IMR-90 (cell line): ENCODE measurements around the gene PITPNC1. TPM values are rescaled to one million over a fixed set of nuclear protein-coding genes. Genes with fewer than 3 reads are reported as not detected.

ENCODE experiments used
- ATAC-seq: fragments of 200-7000 bp; cut with Tn5 transposase; 2 replicates; pipeline ENCODE4 v1.9.1; 2020; ENCODE audit warnings: low read depth, mild to moderate bottlenecking, moderate library complexity
- BruUV-seq: library from RNA; stranded (reverse); fragments of 400-500 nt; replicated peaks from 2 replicates; lab custom pipeline; 2021; lab: Mats Ljungman, UMichigan
- CTCF ChIA-PET: fragments of 300-600 bp; formaldehyde crosslinking; extraction: SDS; loops from one replicate; lab custom pipeline; 2021; ENCODE audit warnings: antibody characterized with exemption; lab: Yijun Ruan, JAX
- POLR2A ChIA-PET: fragments of 300-600 bp; sonication (Branson Sonifier 250); formaldehyde crosslinking; loops from one replicate; lab custom pipeline; 2022; ENCODE audit warnings: antibody characterized with exemption; ENCODE audit not compliant: unreplicated experiment; lab: Charles Lee
- DNase-seq: peaks from one replicate; pipeline ENCODE4 v3.0.0; 2013
- H2AFZ ChIP-seq: replicated peaks from 2 replicates; pipeline ENCODE3; 2013; ENCODE audit warnings: low read length, mild to moderate bottlenecking; ENCODE audit not compliant: poor library complexity
- H2AK5ac ChIP-seq: 2 replicates; pipeline ENCODE4 v1.6.1; 2013; ENCODE audit warnings: low read depth, low read length, inconsistent platforms
- H2AK9ac ChIP-seq: replicated peaks from 2 replicates; pipeline ENCODE3; 2013; ENCODE audit warnings: mild to moderate bottlenecking, low read depth, low read length, moderate library complexity; ENCODE audit not compliant: poor library complexity
- H2BK120ac ChIP-seq: 2 replicates; pipeline ENCODE4 v1.6.1; 2013; ENCODE audit warnings: low read depth, low read length, inconsistent platforms
- H2BK15ac ChIP-seq: 3 replicates; pipeline ENCODE4 v1.6.1; 2013; ENCODE audit warnings: low read depth, low read length, inconsistent platforms
- H2BK20ac ChIP-seq: 2 replicates; pipeline ENCODE4 v1.6.1; 2013; ENCODE audit warnings: low read depth, mild to moderate bottlenecking, inconsistent platforms, low read length, moderate library complexity
- H2BK5ac ChIP-seq: 2 replicates; pipeline ENCODE4 v1.6.1; 2013; ENCODE audit warnings: mild to moderate bottlenecking, low read depth, low read length, inconsistent platforms; ENCODE audit not compliant: poor library complexity, severe bottlenecking
- H3K14ac ChIP-seq: replicated peaks from 2 replicates; pipeline ENCODE4 v1.6.1; 2013; ENCODE audit warnings: low read depth, low read length, inconsistent platforms
- H3K18ac ChIP-seq: 2 replicates; pipeline ENCODE4 v1.6.1; 2013; ENCODE audit warnings: low read depth, low read length, control low read depth
- H3K23ac ChIP-seq: 2 replicates; pipeline ENCODE4 v1.6.1; 2013; ENCODE audit warnings: low read depth, low read length, inconsistent platforms
- H3K27ac ChIP-seq: 2 replicates; pipeline ENCODE4 v1.5.1; 2013; ENCODE audit warnings: mild to moderate bottlenecking, control low read depth, low read length; ENCODE audit not compliant: insufficient read depth
- H3K27me3 ChIP-seq: 2 replicates; pipeline ENCODE4 v1.6.1; 2013; ENCODE audit warnings: low read length; ENCODE audit not compliant: control insufficient read depth, insufficient read depth
- H3K36me3 ChIP-seq: 2 replicates; pipeline ENCODE4 v1.6.1; 2013; ENCODE audit warnings: low read length, mixed read lengths; ENCODE audit not compliant: control insufficient read depth, insufficient read depth
- H3K4ac ChIP-seq: 2 replicates; pipeline ENCODE4 v1.6.1; 2013; ENCODE audit warnings: low read depth, low read length, inconsistent platforms
- H3K4me1 ChIP-seq: 2 replicates; pipeline ENCODE4 v1.6.1; 2013; ENCODE audit warnings: low read length, mixed read lengths; ENCODE audit not compliant: control insufficient read depth, insufficient read depth
- H3K4me2 ChIP-seq: 2 replicates; pipeline ENCODE4 v1.6.1; 2013; ENCODE audit warnings: low read depth, mild to moderate bottlenecking, control low read depth, low read length, moderate library complexity
- H3K4me3 ChIP-seq: 2 replicates; pipeline ENCODE4 v1.5.1; 2013; ENCODE audit warnings: low read depth, mild to moderate bottlenecking, control low read depth, low read length, moderate library complexity; ENCODE audit not compliant: insufficient read depth
- H3K56ac ChIP-seq: 2 replicates; pipeline ENCODE4 v1.6.1; 2013; ENCODE audit warnings: low read length, inconsistent platforms; ENCODE audit not compliant: insufficient read depth; ENCODE audit errors: extremely low read depth
- H3K79me1 ChIP-seq, 2 experiments: 2 replicates each; pipeline ENCODE4 v1.6.1; 2013; ENCODE audit warnings: low read length in 2 of 2, inconsistent platforms in 1 of 2, low read depth in 1 of 2
- H3K9ac ChIP-seq: 2 replicates; pipeline ENCODE4 v1.6.1; 2013; ENCODE audit warnings: low read depth, low read length, control low read depth
- H3K9me1 ChIP-seq: 2 replicates; pipeline ENCODE4 v1.6.1; 2013; ENCODE audit warnings: low read length, inconsistent platforms; ENCODE audit not compliant: insufficient read depth
- H3K9me3 ChIP-seq: 2 replicates; pipeline ENCODE4 v1.6.1; 2013; ENCODE audit warnings: low read length; ENCODE audit not compliant: control insufficient read depth, insufficient read depth
- H4K20me1 ChIP-seq: 2 replicates; pipeline ENCODE4 v1.6.1; 2013; ENCODE audit warnings: low read length, inconsistent platforms; ENCODE audit not compliant: insufficient read depth
- H4K5ac ChIP-seq: 2 replicates; pipeline ENCODE4 v1.6.1; 2013; ENCODE audit warnings: mild to moderate bottlenecking, low read depth, low read length, control low read depth
- H4K8ac ChIP-seq, 2 experiments: 2 replicates each; pipeline ENCODE4 v1.6.1; 2013; ENCODE audit warnings: low read depth in 2 of 2, low read length in 2 of 2, control low read depth in 1 of 2, inconsistent platforms in 1 of 2
- H4K91ac ChIP-seq: 2 replicates; pipeline ENCODE4 v1.6.1; 2013; ENCODE audit warnings: low read depth, low read length, inconsistent platforms; ENCODE audit not compliant: insufficient read depth
- BHLHE40 ChIP-seq: fragments of 150-350 bp; IDR thresholded peaks from 2 replicates; pipeline ENCODE4 v1.6.1; 2016; ENCODE audit warnings: mild to moderate bottlenecking, low read depth, low read length
- CEBPB ChIP-seq: IDR thresholded peaks from 2 replicates; pipeline ENCODE4 v1.6.1; 2012; ENCODE audit warnings: low read depth, low read length, improper control_type of control experiment
- CHD1 ChIP-seq: IDR thresholded peaks from 2 replicates; pipeline ENCODE4 v1.6.1; 2012; ENCODE audit warnings: low read depth, low read length, improper control_type of control experiment
- CTCF ChIP-seq: conservative IDR thresholded peaks from 2 replicates; pipeline ENCODE4 v1.5.1; 2012; ENCODE audit warnings: mild to moderate bottlenecking, low read depth, low read length, improper control_type of control experiment
- ELK1 ChIP-seq: fragments of 150-350 bp; IDR thresholded peaks from 2 replicates; pipeline ENCODE4 v1.6.1; 2016; ENCODE audit warnings: low read depth, mild to moderate bottlenecking, low read length, moderate library complexity, borderline replicate concordance
- FOS ChIP-seq: fragments of 150-350 bp; IDR thresholded peaks from 2 replicates; pipeline ENCODE4 v1.6.1; 2016; ENCODE audit warnings: low read depth, low read length
- MAFK ChIP-seq: IDR thresholded peaks from 2 replicates; pipeline ENCODE4 v1.6.1; 2012; ENCODE audit warnings: low read depth, low read length, improper control_type of control experiment
- MAZ ChIP-seq: IDR thresholded peaks from 2 replicates; pipeline ENCODE4 v1.6.1; 2012; ENCODE audit warnings: low read depth, mild to moderate bottlenecking, low read length, improper control_type of control experiment, moderate library complexity, borderline replicate concordance
- MXI1 ChIP-seq: IDR thresholded peaks from 2 replicates; pipeline ENCODE4 v1.6.1; 2012; ENCODE audit warnings: low read depth, mild to moderate bottlenecking, low read length, moderate library complexity, borderline replicate concordance
- NFE2L2 ChIP-seq: fragments of 150-350 bp; IDR thresholded peaks from 2 replicates; pipeline ENCODE4 v1.6.1; 2016; ENCODE audit warnings: low read depth, mild to moderate bottlenecking, low read length
- POLR2A ChIP-seq: IDR thresholded peaks from 2 replicates; pipeline ENCODE4 v1.6.1; 2012; ENCODE audit warnings: mild to moderate bottlenecking, low read depth, low read length
- RAD21 ChIP-seq: IDR thresholded peaks from 2 replicates; pipeline ENCODE4 v1.6.1; 2012; ENCODE audit warnings: low read length, improper control_type of control experiment
- RCOR1 ChIP-seq: IDR thresholded peaks from 2 replicates; pipeline ENCODE4 v1.6.1; 2012; ENCODE audit warnings: mild to moderate bottlenecking, low read length, improper control_type of control experiment; ENCODE audit not compliant: insufficient replicate concordance
- RFX5 ChIP-seq: IDR thresholded peaks from 2 replicates; pipeline ENCODE4 v1.8.0; 2012; ENCODE audit warnings: low read depth, mild to moderate bottlenecking, low read length, moderate library complexity
- SMC3 ChIP-seq: fragments of 150-350 bp; IDR thresholded peaks from 2 replicates; pipeline ENCODE4 v1.6.1; 2016; ENCODE audit warnings: low read depth, mild to moderate bottlenecking, antibody characterized with exemption, low read length, moderate library complexity
- USF2 ChIP-seq: fragments of 150-350 bp; IDR thresholded peaks from 2 replicates; pipeline ENCODE4 v1.6.1; 2017; ENCODE audit warnings: mild to moderate bottlenecking, antibody characterized with exemption, low read length, low read depth
- WGBS, 2 experiments: methylation state at CpG; one replicate each; pipeline versions ENCODE4 v1.1.5 to v1.1.7; 2013; ENCODE audit warnings: missing lambda C conversion rate in 2 of 2; ENCODE audit not compliant: insufficient read length in 1 of 2; ENCODE audit errors: extremely low coverage in 2 of 2; 5-methylcytosine and 5-hydroxymethylcytosine counted together
- dilution Hi-C: fragments of 300-500 bp; cut with HindIII; formaldehyde crosslinking; loops from one replicate; pipeline ENCODE4 v1.14.3; 2018; ENCODE audit warnings: low sequenced_read_pairs; ENCODE audit not compliant: unreplicated experiment
- in situ Hi-C: fragments of 300-500 bp; cut with MboI; formaldehyde crosslinking; loops from 3 replicates; pipeline ENCODE4 v1.14.3; 2019; ENCODE audit warnings: low sequenced_read_pairs, inconsistent platforms, mixed read lengths
- intact Hi-C: fragments of 100-400 bp; cut with micrococcal nuclease; formaldehyde crosslinking; loops from 2 replicates; pipeline ENCODE4 v1.10.0; 2022
- polyA plus RNA-seq, 3 experiments: library from polyadenylated mRNA; depleted of rRNA; stranded (reverse); fragments of >200 nt; gene quantifications; 2 replicates each; pipeline ENCODE4 v1.2.3, GENCODE V29; 2012; ENCODE audit warnings: low replicate concordance in 1 of 3
- total RNA-seq: library from RNA; depleted of rRNA; stranded (reverse); fragments of >200 nt; gene quantifications from 2 replicates; pipeline ENCODE4 v1.2.3, GENCODE V29; 2012

PITPNC1 gene
- total and polyA plus RNA-seq, 2 of the 4 experiments (the other 2 are of a cell fraction): 4.1 TPM

DNA sequence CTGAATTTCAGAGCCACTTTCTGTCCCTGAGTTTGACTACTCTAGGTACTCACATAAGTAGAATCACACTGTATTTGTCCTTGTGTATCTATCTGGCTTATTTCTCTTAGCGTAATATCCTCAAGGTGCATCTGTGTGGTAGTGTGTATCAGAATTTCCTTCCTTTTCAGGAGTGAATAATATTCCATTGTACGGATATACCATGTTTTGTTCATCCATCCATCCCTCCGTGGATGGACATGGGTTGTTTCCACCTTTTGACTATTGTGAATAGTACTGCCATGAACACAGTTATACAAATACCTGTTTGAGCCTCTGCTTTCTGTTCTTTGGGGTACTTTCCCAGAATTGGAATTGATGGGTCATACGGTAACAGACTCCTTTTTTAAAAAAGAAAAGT is 111.7 kb downstream of the PITPNC1 start:
- intact Hi-C loops: no loop called here

More for the DNA sequence above, 111.7 kb downstream of the PITPNC1 start:
- Histone ChIP-seq H2BK15ac (no peak overlapping the region), H4K91ac (no peak overlapping the region), H3K4ac (no peak overlapping the region), H2BK120ac (no peak overlapping the region), H2BK5ac (no peak overlapping the region), H3K79me1 (peaks cover 32 to 37% of the 10 kb centered on the region in 2 experiments; a peak in 3 of 4 replicates), H3K36me3 (no peaks in the 10 kb centered on the region), H2AFZ (no peak overlapping the region), H3K4me2 (no peak overlapping the region), H3K23ac (no peak overlapping the region), H4K8ac (no peak overlapping the region), H3K9me1 (peaks cover 5% of the 10 kb centered on the region), H3K18ac (no peak overlapping the region), H3K27ac (no peak overlapping the region), H4K5ac (no peak overlapping the region), H2AK9ac (no peak overlapping the region), H2AK5ac (no peak overlapping the region), H3K14ac (no peak overlapping the region), H3K9me3 (no peaks in the 10 kb centered on the region), H2BK20ac (no peak overlapping the region), H3K4me1 (peaks cover 12% of the 10 kb centered on the region), H3K56ac (no peak overlapping the region), H4K20me1 (peaks cover 4% of the 10 kb centered on the region; the same call in 1 of the 2 replicates), H3K9ac (no peak overlapping the region), H3K4me3 (no peak overlapping the region), H3K27me3 (no peaks in the 10 kb centered on the region)
- ATAC-seq: no peak
- no peak for TF ChIP-seq CTCF
- no peak for TF ChIP-seq NFE2L2
- no peak for TF ChIP-seq SMC3
- TF ChIP-seq CHD1: no peak
- TF ChIP-seq USF2: no peak
- no peak for TF ChIP-seq ELK1
- TF ChIP-seq MAZ: no peak
- no peak for TF ChIP-seq RAD21
- TF ChIP-seq CEBPB: no peak
- no peak for TF ChIP-seq POLR2A
- TF ChIP-seq MXI1: no peak
- TF ChIP-seq RFX5: no peak
- TF ChIP-seq FOS: no peak
- no peak for TF ChIP-seq BHLHE40
- TF ChIP-seq RCOR1: no peak
- TF ChIP-seq MAFK: no peak
- POLR2A ChIA-PET: no interaction called here
- in situ Hi-C loops: no loop called here
- DNase-seq: no peak
- WGBS, 2 experiments: no CpG with 5 or more reads among the region's 4 CpGs
- BruUV-seq: no TSS peak
- CTCF ChIA-PET: no interaction called here
- dilution Hi-C loops: no loop called here
